Sigmoid colon (tissue), 7 donors: Measurements from ENCODE around the gene VDAC2. TPM values are rescaled to one million over a fixed set of nuclear protein-coding genes. Genes with fewer than 3 reads are reported as not detected.
A peak's percentile ranks its signal among the peaks of the same experiment; 100 is the strongest.

Experiments
- DNase-seq: peaks from one replicate; pipeline ENCODE4 v3.0.0-alpha.2; 2019
- H3K27ac ChIP-seq, 4 donors: fragments of 200-600 bp; sonication (generic); one replicate each; pipeline ENCODE4 v1.5.1; 2016 to 2019; ENCODE audit warnings: mild to moderate bottlenecking in 1 of 4
- H3K27me3 ChIP-seq, 3 donors: fragments of 200-600 bp; sonication (generic); one replicate each; pipeline ENCODE4 v1.5.1; 2019; ENCODE audit warnings: mild to moderate bottlenecking in 1 of 3
- H3K36me3 ChIP-seq, 4 donors: fragments of 200-600 bp; sonication (generic); one replicate each; pipeline ENCODE4 v1.5.1; 2016 to 2019
- H3K4me1 ChIP-seq, 4 donors: fragments of 200-600 bp; sonication (generic); one replicate each; pipeline ENCODE4 v1.5.1; 2017 to 2019
- H3K4me3 ChIP-seq, 4 donors: fragments of 200-600 bp; sonication (generic); one replicate each; pipeline ENCODE4 v1.5.1; 2017 to 2019; ENCODE audit warnings: mild to moderate bottlenecking in 2 of 4, moderate library complexity in 1 of 4
- H3K9me3 ChIP-seq, 4 donors: fragments of 200-600 bp in 3 of 4; sonication (generic) in 3 of 4; one replicate each; pipeline versions ENCODE4 v1.5.1 to v1.6.1; 2013 to 2019
- CTCF ChIP-seq, 4 experiments: fragments of 450-650 bp in 3 of 4; fragments of 200-600 bp in 1 of 4; IDR thresholded peaks; one replicate each; pipeline ENCODE4 v1.5.1; 2016 to 2019; ENCODE audit warnings: antibody characterized with exemption in 4 of 4, mild to moderate bottlenecking in 3 of 4, moderate library complexity in 2 of 4
- EP300 ChIP-seq, 4 donors: sonication (generic); formaldehyde crosslinking; IDR thresholded peaks; one replicate each; pipeline ENCODE4 v1.6.1; 2017; ENCODE audit warnings: antibody characterized with exemption in 4 of 4
- POLR2A ChIP-seq, 2 donors: fragments of 450-650 bp; IDR thresholded peaks; one replicate each; pipeline ENCODE4 v1.6.1; 2016; ENCODE audit warnings: antibody characterized with exemption in 2 of 2, mild to moderate bottlenecking in 2 of 2, moderate library complexity in 2 of 2
- POLR2AphosphoS5 ChIP-seq, 4 donors: sonication (generic); formaldehyde crosslinking; IDR thresholded peaks; one replicate each; pipeline ENCODE4 v1.6.1; 2017; ENCODE audit warnings: antibody characterized with exemption in 4 of 4
- WGBS, 2 donors: extraction: QIAGEN DNeasy Blood & Tissue Kit; methylation state at CpG; one replicate each; pipeline ENCODE4 v1.1.7; 2013; 5-methylcytosine and 5-hydroxymethylcytosine counted together
- intact Hi-C: fragments of 100-400 bp; cut with DNase I; formaldehyde crosslinking; loops from one replicate; pipeline ENCODE4 v1.15.1; 2023
- polyA plus RNA-seq, 3 donors: library from polyadenylated mRNA; stranded (reverse); fragments of 200-250 nt; gene quantifications; one replicate each; pipeline ENCODE4 v1.2.3, GENCODE V29; 2013
- total RNA-seq, 4 donors: library from RNA; depleted of rRNA; stranded (reverse); fragments of >200 nt; gene quantifications; one replicate each; pipeline ENCODE4 v1.1.0, GENCODE V29; 2016
- donor health status: healthy with polysubstance abuse.
- donor health status: Bipolar disorder and iron deficiency.
- donor health status: healthy.

VDAC2 gene
- total and polyA plus RNA-seq, 7 donors: 205 to 437 (median 249) TPM

GRCh38 chr10:75245354-75246250, 35.0 kb downstream of the VDAC2 start:
- Histone ChIP-seq H3K4me1 (no peaks in the 10 kb centered on the region), H3K4me3 (no peak overlapping the region), H3K9me3 (no peaks in the 10 kb centered on the region), H3K27me3 (no peaks in the 10 kb centered on the region), H3K27ac (no peak overlapping the region), H3K36me3 (no peaks in the 10 kb centered on the region)
- peak; percentile 35 for DNase-seq
- intact Hi-C loops: no loop called here
- 36 to 74% methylated on average over 10 of the region's 10 CpGs for WGBS, 2 donors
- TF ChIP-seq POLR2A (IDR thresholded peaks at IDR 0.05): no peak
- TF ChIP-seq POLR2AphosphoS5 (IDR thresholded peaks at IDR 0.05): no peak
- no peak for TF ChIP-seq CTCF (IDR thresholded peaks at IDR 0.05)
- no peak for TF ChIP-seq EP300 (IDR thresholded peaks at IDR 0.05)

- intact Hi-C loops: no loop called here
- no peak for TF ChIP-seq POLR2A (IDR thresholded peaks at IDR 0.05)
- no peak for TF ChIP-seq POLR2AphosphoS5 (IDR thresholded peaks at IDR 0.05)
- no peak for TF ChIP-seq EP300 (IDR thresholded peaks at IDR 0.05)
- no peak for TF ChIP-seq CTCF (IDR thresholded peaks at IDR 0.05)
- Histone ChIP-seq H3K9me3 (no peaks in the 10 kb centered on the region), H3K36me3 (no peaks in the 10 kb centered on the region), H3K4me3 (no peak overlapping the region), H3K27me3 (no peaks in the 10 kb centered on the region), H3K27ac (no peak overlapping the region), H3K4me1 (no peaks in the 10 kb centered on the region)
- WGBS, 2 donors: 80 to 89% methylated on average over 6 of the region's 6 CpGs
- DNase-seq: no peak
These were observed 35.9 kb downstream of the VDAC2 start for GRCh38 chr10:75246506-75246905.

- intact Hi-C loops: no loop called here
- H3K4me1 ChIP-seq: no peaks in the 10 kb centered on the region
- peaks cover 0 to 2% (median 0%) of the 10 kb centered on the region in 4 donors for H3K9me3 ChIP-seq
- no peaks in the 10 kb centered on the region for H3K27me3 ChIP-seq
- H3K36me3 ChIP-seq: no peaks in the 10 kb centered on the region
- 93 to 94% methylated on average over 5 of the region's 5 CpGs for WGBS, 2 donors
- no peak for DNase-seq
- TF ChIP-seq CTCF (IDR thresholded peaks at IDR 0.05): no peak
- TF ChIP-seq EP300 (IDR thresholded peaks at IDR 0.05): no peak
- TF ChIP-seq POLR2AphosphoS5 (IDR thresholded peaks at IDR 0.05): no peak
- TF ChIP-seq POLR2A (IDR thresholded peaks at IDR 0.05): no peak
- H3K27ac ChIP-seq: no peak overlapping the region
- H3K4me3 ChIP-seq: no peak overlapping the region
These were observed 37.2 kb downstream of the VDAC2 start for GRCh38 chr10:75247797-75248196.

GRCh38 chr10:75250934-75251333, 40.3 kb downstream of the VDAC2 start:
- Histone ChIP-seq H3K36me3 (no peaks in the 10 kb centered on the region), H3K4me1 (no peaks in the 10 kb centered on the region), H3K9me3 (peaks cover 0 to 11% (median 5%) of the 10 kb centered on the region in 4 donors), H3K4me3 (no peak overlapping the region), H3K27me3 (no peaks in the 10 kb centered on the region), H3K27ac (no peak overlapping the region)
- no peak for DNase-seq
- intact Hi-C loops: no loop called here
- 81 to 88% methylated on average over 3 of the region's 3 CpGs for WGBS, 2 donors
- no peak for TF ChIP-seq EP300 (IDR thresholded peaks at IDR 0.05)
- TF ChIP-seq POLR2AphosphoS5 (IDR thresholded peaks at IDR 0.05): no peak
- no peak for TF ChIP-seq POLR2A (IDR thresholded peaks at IDR 0.05)
- no peak for TF ChIP-seq CTCF (IDR thresholded peaks at IDR 0.05)
